ENCODE results near the gene MMS22L. TPM values are rescaled to one million over a fixed set of nuclear protein-coding genes. Genes with fewer than 3 reads are reported as not detected.

The MMS22L gene
- total RNA-seq, 1 donor from 2014 or later, result 7.2 TPM

DNA sequence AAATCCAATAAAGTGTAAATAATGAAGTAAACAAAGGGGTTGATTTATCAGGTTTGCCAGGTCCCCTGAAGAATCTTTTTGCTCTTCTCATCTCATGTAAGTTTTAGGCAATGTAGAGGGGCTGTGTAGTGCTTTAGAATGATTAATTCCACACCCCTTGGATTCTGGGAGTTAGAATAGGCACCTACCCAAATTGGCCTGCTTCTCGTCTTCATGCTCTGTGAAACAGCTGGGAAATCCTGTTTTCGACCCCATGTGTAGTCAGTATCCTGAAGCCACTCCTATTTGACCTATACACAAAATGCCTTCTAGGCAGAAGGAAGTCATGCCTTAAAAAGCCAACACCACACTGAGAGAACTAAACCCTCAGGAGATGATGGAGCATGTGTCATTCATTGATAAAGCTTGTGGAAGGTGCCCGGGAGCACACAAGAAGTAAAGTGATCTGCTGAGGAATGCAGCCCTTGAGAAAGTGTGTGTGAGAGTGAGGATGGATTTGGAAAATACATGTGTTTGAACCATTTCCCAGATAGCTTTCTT, 187.6 kb downstream of the MMS22L start:
- H3K27ac Mint-ChIP-seq (ENCODE audit: unreplicated experiment), result no peak overlapping the region
- H3K9me3 Mint-ChIP-seq (ENCODE audit: unreplicated experiment), result no peaks in the 10 kb centered on the region
- Histone ChIP-seq H3K36me3 (ENCODE audit: insufficient read depth, low read length) (no peaks in the 10 kb centered on the region), H3K27me3 (ENCODE audit: insufficient read depth, low read length) (no peaks in the 10 kb centered on the region), H3K4me3 (ENCODE audit: insufficient read depth, low read depth, low read length) (no peak overlapping the region), H3K4me2 (ENCODE audit: low read length) (no peak overlapping the region), H3K4me1 (ENCODE audit: insufficient read depth, low read length) (peaks cover 7% of the 10 kb centered on the region), H4K20me1 (ENCODE audit: insufficient read depth, low read length) (no peaks in the 10 kb centered on the region), H3K9me3 (ENCODE audit: insufficient read depth, low read depth, low read length) (no peaks in the 10 kb centered on the region), H3K27ac (ENCODE audit: low read depth, low read length) (no peak overlapping the region), H2AFZ (ENCODE audit: low read depth, low read length) (no peak overlapping the region), H3K9ac (ENCODE audit: low read length) (no peak overlapping the region), H3K79me2 (ENCODE audit: insufficient read depth, low read length) (no peaks in the 10 kb centered on the region)
- H3K4me1 Mint-ChIP-seq (ENCODE audit: low read depth, unreplicated experiment), result peaks cover 10% of the 10 kb centered on the region
- H3K4me3 Mint-ChIP-seq (ENCODE audit: unreplicated experiment), result no peak overlapping the region
- FAIRE-seq (no peak), DNase-seq (ENCODE audit: low read depth) (no peak)
- no peaks in the 10 kb centered on the region for H3K36me3 Mint-ChIP-seq (ENCODE audit: low read depth, unreplicated experiment)
- TF ChIP-seq, protein P1, sequence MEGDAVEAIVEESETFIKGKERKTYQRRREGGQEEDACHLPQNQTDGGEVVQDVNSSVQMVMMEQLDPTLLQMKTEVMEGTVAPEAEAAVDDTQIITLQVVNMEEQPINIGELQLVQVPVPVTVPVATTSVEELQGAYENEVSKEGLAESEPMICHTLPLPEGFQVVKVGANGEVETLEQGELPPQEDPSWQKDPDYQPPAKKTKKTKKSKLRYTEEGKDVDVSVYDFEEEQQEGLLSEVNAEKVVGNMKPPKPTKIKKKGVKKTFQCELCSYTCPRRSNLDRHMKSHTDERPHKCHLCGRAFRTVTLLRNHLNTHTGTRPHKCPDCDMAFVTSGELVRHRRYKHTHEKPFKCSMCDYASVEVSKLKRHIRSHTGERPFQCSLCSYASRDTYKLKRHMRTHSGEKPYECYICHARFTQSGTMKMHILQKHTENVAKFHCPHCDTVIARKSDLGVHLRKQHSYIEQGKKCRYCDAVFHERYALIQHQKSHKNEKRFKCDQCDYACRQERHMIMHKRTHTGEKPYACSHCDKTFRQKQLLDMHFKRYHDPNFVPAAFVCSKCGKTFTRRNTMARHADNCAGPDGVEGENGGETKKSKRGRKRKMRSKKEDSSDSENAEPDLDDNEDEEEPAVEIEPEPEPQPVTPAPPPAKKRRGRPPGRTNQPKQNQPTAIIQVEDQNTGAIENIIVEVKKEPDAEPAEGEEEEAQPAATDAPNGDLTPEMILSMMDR (IDR thresholded peaks at IDR 0.05; ENCODE audit: insufficient read depth, low read depth, low read length), result no peak
- no peak for TF ChIP-seq EZH2 (IDR thresholded peaks at IDR 0.05; ENCODE audit: insufficient read depth, low read length)
- peaks cover 3% of the 10 kb centered on the region for H3K27me3 Mint-ChIP-seq (ENCODE audit: low read depth, unreplicated experiment)

DNA sequence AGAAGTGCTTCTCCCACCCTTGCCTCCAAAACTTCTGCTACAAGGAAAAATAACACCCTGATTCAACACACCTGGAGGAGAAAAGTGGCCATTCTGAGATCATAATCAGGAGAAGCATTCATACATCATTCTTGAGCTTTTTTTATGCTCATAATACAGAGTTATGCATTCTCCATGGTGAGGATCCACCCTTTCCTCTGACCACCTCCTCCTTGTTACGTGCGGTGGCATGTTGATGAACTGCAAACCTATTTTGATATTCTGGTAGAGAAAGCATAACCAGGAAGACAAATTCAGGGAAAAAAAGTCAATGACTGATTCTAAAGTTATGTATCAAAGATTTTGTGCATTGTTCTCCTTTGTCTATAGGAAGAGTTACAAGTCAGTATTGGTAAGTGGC, 188.6 kb downstream of the MMS22L start:
- Mint-ChIP-seq H3K27me3 (ENCODE audit: low read depth, unreplicated experiment) (no peaks in the 10 kb centered on the region), H3K36me3 (ENCODE audit: low read depth, unreplicated experiment) (no peaks in the 10 kb centered on the region), H3K4me1 (ENCODE audit: low read depth, unreplicated experiment) (peaks cover 10% of the 10 kb centered on the region), H3K27ac (ENCODE audit: unreplicated experiment) (no peak overlapping the region), H3K9me3 (ENCODE audit: unreplicated experiment) (no peaks in the 10 kb centered on the region), H3K4me3 (ENCODE audit: unreplicated experiment) (no peak overlapping the region)
- TF ChIP-seq, protein P1 (IDR thresholded peaks at IDR 0.05; ENCODE audit: insufficient read depth, low read depth, low read length), result no peak
- no peak for TF ChIP-seq EZH2 (IDR thresholded peaks at IDR 0.05; ENCODE audit: insufficient read depth, low read length)
- Histone ChIP-seq H3K79me2 (ENCODE audit: insufficient read depth, low read length) (no peaks in the 10 kb centered on the region), H3K27me3 (ENCODE audit: insufficient read depth, low read length) (no peaks in the 10 kb centered on the region), H3K4me3 (ENCODE audit: insufficient read depth, low read depth, low read length) (no peak overlapping the region), H3K4me2 (ENCODE audit: low read length) (no peak overlapping the region), H3K4me1 (ENCODE audit: insufficient read depth, low read length) (peaks cover 7% of the 10 kb centered on the region), H3K36me3 (ENCODE audit: insufficient read depth, low read length) (no peaks in the 10 kb centered on the region), H2AFZ (ENCODE audit: low read depth, low read length) (no peak overlapping the region), H3K27ac (ENCODE audit: low read depth, low read length) (no peak overlapping the region), H3K9me3 (ENCODE audit: insufficient read depth, low read depth, low read length) (no peaks in the 10 kb centered on the region), H4K20me1 (ENCODE audit: insufficient read depth, low read length) (no peaks in the 10 kb centered on the region), H3K9ac (ENCODE audit: low read length) (no peak overlapping the region)
- FAIRE-seq (no peak), DNase-seq (ENCODE audit: low read depth) (no peak)

DNA sequence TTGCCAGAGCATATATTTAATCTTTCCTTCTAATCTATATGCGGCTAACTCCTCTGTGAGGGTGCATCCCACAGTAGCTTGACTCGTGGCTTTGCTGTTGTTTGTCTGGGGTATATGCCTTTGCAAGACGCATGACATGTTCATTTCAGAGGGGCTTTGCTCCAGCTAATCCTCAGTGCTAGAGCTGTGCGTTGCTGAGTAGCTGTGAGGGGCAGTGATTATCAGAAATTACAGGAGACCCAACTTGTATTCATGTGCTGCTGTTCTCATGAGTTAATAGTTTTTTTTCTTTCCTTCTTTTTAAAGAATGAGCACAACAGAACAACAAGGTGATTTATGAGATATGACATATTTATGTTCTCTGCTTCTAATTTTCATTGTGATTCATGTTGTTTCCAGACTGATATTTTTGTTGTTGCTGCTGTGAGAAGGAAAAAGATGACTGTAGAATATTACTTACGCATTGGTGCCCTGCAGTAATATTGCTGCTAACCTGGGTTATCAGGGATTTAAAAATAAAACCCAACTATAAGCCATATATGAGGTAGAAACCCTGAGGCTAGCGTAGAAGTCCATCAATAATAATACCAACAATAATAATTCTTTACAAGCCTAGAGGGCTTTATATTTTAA, 190.2 kb downstream of the MMS22L start:
- H3K9ac ChIP-seq (ENCODE audit: low read length), result no peak overlapping the region

More for the DNA sequence above, 190.2 kb downstream of the MMS22L start:
- no peaks in the 10 kb centered on the region for H3K9me3 Mint-ChIP-seq (ENCODE audit: unreplicated experiment)
- peaks cover 13% of the 10 kb centered on the region for H3K4me1 Mint-ChIP-seq (ENCODE audit: low read depth, unreplicated experiment)
- no peak overlapping the region for H3K27ac Mint-ChIP-seq (ENCODE audit: unreplicated experiment)
- FAIRE-seq, result no peak
- Histone ChIP-seq H3K9me3 (ENCODE audit: insufficient read depth, low read depth, low read length) (no peaks in the 10 kb centered on the region), H3K36me3 (ENCODE audit: insufficient read depth, low read length) (no peaks in the 10 kb centered on the region), H3K27me3 (ENCODE audit: insufficient read depth, low read length) (no peaks in the 10 kb centered on the region), H3K4me3 (ENCODE audit: insufficient read depth, low read depth, low read length) (no peak overlapping the region), H3K27ac (ENCODE audit: low read depth, low read length) (no peak overlapping the region), H2AFZ (ENCODE audit: low read depth, low read length) (no peak overlapping the region), H3K4me2 (ENCODE audit: low read length) (no peak overlapping the region), H4K20me1 (ENCODE audit: insufficient read depth, low read length) (no peaks in the 10 kb centered on the region), H3K4me1 (ENCODE audit: insufficient read depth, low read length) (peaks cover 7% of the 10 kb centered on the region), H3K79me2 (ENCODE audit: insufficient read depth, low read length) (no peaks in the 10 kb centered on the region)
- TF ChIP-seq, protein P1 (IDR thresholded peaks at IDR 0.05; ENCODE audit: insufficient read depth, low read depth, low read length), result no peak
- TF ChIP-seq EZH2 (IDR thresholded peaks at IDR 0.05; ENCODE audit: insufficient read depth, low read length), result no peak
- H3K27me3 Mint-ChIP-seq (ENCODE audit: low read depth, unreplicated experiment), result no peaks in the 10 kb centered on the region
- DNase-seq (ENCODE audit: low read depth), result no peak
- no peak overlapping the region for H3K4me3 Mint-ChIP-seq (ENCODE audit: unreplicated experiment)
- no peaks in the 10 kb centered on the region for H3K36me3 Mint-ChIP-seq (ENCODE audit: low read depth, unreplicated experiment)
